GM21515 (cell line): ENCODE data around the gene CHST9.
"Not testable (repeated sequence)": the region's sequence is repeated elsewhere in the genome, so short reads cannot be mapped to it uniquely, and the experiment has no call there.

Experiments
- ATAC-seq: cut with Tn5 transposase; IDR thresholded peaks from one replicate; pipeline ENCODE4 v1.9.1; 2021; ENCODE audit not compliant: unreplicated experiment

The CHST9 gene

GRCh38 chr18:27185025-27185763 lies at the start of gene CHST9:
Gene CHST9, minus strand, starts transcription at chr18:27185308. Its CDS starts 42,499 bp downstream, at chr18:27142809.
- ATAC-seq, result no peak

GRCh38 chr18:27232355-27232754 lies 47.2 kb upstream of the CHST9 start:
- not testable (repeated sequence) for ATAC-seq

GRCh38 chr18:27231671-27232070 lies 46.6 kb upstream of the CHST9 start:
- ATAC-seq, result not testable (repeated sequence)

GRCh38 chr18:27231221-27231620 lies 46.1 kb upstream of the CHST9 start:
- ATAC-seq, result not testable (repeated sequence)

- ATAC-seq, result no peak
Measured at GRCh38 chr18:27227721-27228120, 42.6 kb upstream of the CHST9 start.

GRCh38 chr18:27226556-27227075 lies 41.5 kb upstream of the CHST9 start:
- ATAC-seq, result no peak

- no peak for ATAC-seq
Measured at GRCh38 chr18:27225947-27226481, 40.9 kb upstream of the CHST9 start.

- ATAC-seq, result no peak
Measured at GRCh38 chr18:27223526-27224291, 38.6 kb upstream of the CHST9 start.

- no peak for ATAC-seq
Measured at GRCh38 chr18:27214831-27215230, 29.7 kb upstream of the CHST9 start.

GRCh38 chr18:27213123-27213717 lies 28.1 kb upstream of the CHST9 start:
- ATAC-seq, result no peak

- no peak for ATAC-seq
Measured at GRCh38 chr18:27211569-27211968, 26.5 kb upstream of the CHST9 start.

GRCh38 chr18:27206411-27206810 lies 21.3 kb upstream of the CHST9 start:
- ATAC-seq, result no peak

GRCh38 chr18:27202741-27203140 lies 17.6 kb upstream of the CHST9 start:
- no peak for ATAC-seq

- no peak for ATAC-seq
Measured at GRCh38 chr18:27198036-27198435, 12.9 kb upstream of the CHST9 start.

GRCh38 chr18:27188309-27188708 lies 3.2 kb upstream of the CHST9 start:
- ATAC-seq, result no peak

- ATAC-seq, result no peak
Measured at GRCh38 chr18:27185897-27186296, 789 bp upstream of the CHST9 start.

GRCh38 chr18:27184115-27185024 lies 738 bp downstream of the CHST9 start:
- no peak for ATAC-seq

GRCh38 chr18:27181726-27182125 lies 3.4 kb downstream of the CHST9 start:
- no peak for ATAC-seq

- ATAC-seq, result no peak
Measured at GRCh38 chr18:27178424-27178823, 6.7 kb downstream of the CHST9 start.

- ATAC-seq, result no peak
Measured at GRCh38 chr18:27175914-27176313, 9.2 kb downstream of the CHST9 start.
